Measurements from ENCODE around the gene IGFBP7.
A peak's percentile ranks its signal among the peaks of the same experiment; 100 is the strongest.

The IGFBP7 gene

DNA sequence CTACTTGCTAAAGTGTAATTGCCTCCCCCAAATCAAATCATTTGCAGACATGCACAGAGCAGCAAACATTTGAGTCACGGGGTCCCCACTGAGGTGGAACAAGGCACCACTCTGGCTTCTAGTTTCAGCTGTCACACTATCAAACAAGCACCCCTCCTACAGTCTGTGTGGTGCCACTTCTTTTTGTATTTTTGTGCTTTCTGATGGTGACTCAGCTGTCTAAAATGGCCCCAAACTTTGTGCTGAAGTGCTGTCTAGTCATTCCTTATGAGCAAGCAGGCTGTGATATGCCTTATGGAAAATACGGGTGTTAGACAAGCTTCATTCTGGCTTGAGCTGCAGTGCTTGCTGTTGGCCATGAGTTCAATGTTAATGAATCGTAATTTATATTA is 15.4 kb downstream of the IGFBP7 start:
- H3K4me1 ChIP-seq (ENCODE audit: control insufficient read depth, insufficient read depth, low read length) = peaks cover 60% of the 10 kb centered on the region
- no peaks in the 10 kb centered on the region for H3K27me3 ChIP-seq (replicated peaks; ENCODE audit: control insufficient read depth, insufficient read depth, low read length)
- no peak overlapping the region for H3K4me3 ChIP-seq (ENCODE audit: low read length)
- peak overlapping the region; percentile 17 for H3K9ac ChIP-seq (ENCODE audit: low read length)
- H3K9me3 ChIP-seq (ENCODE audit: control insufficient read depth, low read length) = no peaks in the 10 kb centered on the region
- peak; percentile 71 for DNase-seq (ENCODE audit: low read depth)
- peaks cover 6% of the 10 kb centered on the region for H3K36me3 ChIP-seq (ENCODE audit: control insufficient read depth, insufficient read depth, low read length, severe bottlenecking)

DNA sequence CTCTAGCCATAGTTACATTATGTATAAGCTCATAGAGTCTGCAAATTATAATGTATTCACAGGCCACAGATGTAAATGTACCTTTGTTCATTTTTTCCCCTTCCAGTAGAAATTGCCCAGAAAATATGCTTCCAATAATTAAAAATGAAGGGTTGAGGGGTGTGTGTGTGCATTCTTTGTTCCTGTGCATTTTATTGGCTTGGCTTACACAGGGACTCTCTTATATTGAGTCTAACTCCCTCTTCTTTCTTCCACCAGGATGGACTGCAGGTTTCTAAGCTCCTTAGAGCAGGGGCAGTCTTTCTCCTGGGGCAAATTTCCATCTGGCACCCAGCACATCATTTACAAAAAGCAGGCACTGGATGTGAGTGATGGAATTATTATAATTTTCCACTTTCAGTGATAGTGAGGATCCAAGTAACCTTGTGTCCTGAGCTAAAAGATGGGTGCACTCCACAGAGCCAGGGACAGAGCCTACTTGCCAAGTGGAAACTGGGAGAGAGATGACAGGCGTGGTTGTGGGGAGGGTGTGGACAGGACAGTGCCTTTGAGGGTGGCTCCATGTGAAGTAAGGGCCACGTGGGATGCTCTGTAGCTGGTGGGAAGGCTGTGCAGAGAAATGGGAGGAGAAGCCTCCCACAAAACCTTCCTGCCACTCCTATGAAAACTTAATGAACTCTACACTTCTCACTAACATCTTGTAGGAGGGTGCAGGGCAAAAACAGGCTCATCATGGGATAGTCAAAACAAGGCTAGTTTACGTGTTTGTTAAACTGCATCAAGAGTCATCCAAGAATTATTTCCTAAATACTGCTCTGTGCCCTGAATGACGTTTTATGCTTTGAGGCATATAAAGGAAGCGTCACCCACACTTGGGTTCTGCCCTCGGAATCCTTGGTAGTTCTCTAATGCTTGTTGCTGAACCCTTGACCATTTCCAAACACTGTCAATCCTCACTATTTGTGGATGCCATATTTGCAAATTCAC is 16.0 kb downstream of the IGFBP7 start:
- no peak for DNase-seq (ENCODE audit: low read depth)
- Histone ChIP-seq H3K27me3 (replicated peaks; ENCODE audit: control insufficient read depth, insufficient read depth, low read length) (no peaks in the 10 kb centered on the region), H3K9me3 (ENCODE audit: control insufficient read depth, low read length) (no peaks in the 10 kb centered on the region), H3K4me1 (ENCODE audit: control insufficient read depth, insufficient read depth, low read length) (peaks cover 54% of the 10 kb centered on the region), H3K36me3 (ENCODE audit: control insufficient read depth, insufficient read depth, low read length, severe bottlenecking) (peaks cover 7% of the 10 kb centered on the region), H3K9ac (ENCODE audit: low read length) (peak overlapping the region; percentile 17), H3K4me3 (ENCODE audit: low read length) (no peak overlapping the region)

DNA sequence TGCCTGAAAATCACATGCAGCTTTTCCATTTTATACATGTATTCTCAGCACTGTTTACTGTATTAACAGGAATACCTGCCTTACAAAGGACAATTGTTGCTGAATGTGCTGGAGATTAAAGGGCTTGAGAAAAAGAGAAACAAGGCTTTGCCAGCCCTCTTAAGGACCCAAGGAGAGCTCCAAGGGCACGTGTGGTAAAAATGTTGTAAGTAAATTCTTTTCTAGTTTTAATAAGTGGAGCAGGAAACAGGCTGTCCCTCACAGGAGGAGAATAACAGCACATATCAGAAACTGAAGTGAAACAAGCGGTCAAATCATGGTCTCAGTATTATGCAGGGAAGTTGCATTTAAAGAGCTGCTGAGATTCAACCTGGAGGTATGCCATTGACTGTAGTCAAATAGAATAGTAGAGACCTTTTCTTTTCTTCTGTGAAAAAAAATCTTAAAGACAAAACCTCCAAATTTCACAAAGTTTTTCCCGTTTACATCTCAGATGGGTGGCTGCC is 18.5 kb downstream of the IGFBP7 start:
- Histone ChIP-seq H3K9ac (ENCODE audit: low read length) (no peak overlapping the region), H3K36me3 (ENCODE audit: control insufficient read depth, insufficient read depth, low read length, severe bottlenecking) (peaks cover 7% of the 10 kb centered on the region), H3K4me3 (ENCODE audit: low read length) (no peak overlapping the region), H3K27me3 (replicated peaks; ENCODE audit: control insufficient read depth, insufficient read depth, low read length) (no peaks in the 10 kb centered on the region), H3K9me3 (ENCODE audit: control insufficient read depth, low read length) (no peaks in the 10 kb centered on the region), H3K4me1 (ENCODE audit: control insufficient read depth, insufficient read depth, low read length) (peaks cover 30% of the 10 kb centered on the region)
- DNase-seq (ENCODE audit: low read depth) = no peak

DNA sequence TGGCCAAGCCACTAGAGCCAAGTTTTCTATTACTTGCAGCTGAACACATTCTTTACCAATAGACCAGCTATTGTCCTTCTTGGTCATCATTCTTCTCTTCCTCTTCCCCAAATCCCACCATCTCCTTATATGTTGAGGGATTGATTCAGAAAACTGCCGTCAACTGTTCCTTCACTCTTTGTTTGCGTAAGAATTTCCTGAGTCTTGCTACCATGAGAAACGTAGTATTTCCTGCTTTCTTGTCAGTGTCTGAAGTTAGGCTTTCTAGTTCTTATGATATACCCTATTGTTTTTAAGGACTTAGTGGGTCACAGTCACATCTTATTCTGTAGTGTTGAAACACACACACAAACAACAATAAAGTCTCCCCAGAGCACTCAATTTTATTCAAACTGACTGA is 20.1 kb downstream of the IGFBP7 start:
- no peak overlapping the region for H3K4me3 ChIP-seq (ENCODE audit: low read length)
- H3K27me3 ChIP-seq (replicated peaks; ENCODE audit: control insufficient read depth, insufficient read depth, low read length) = no peaks in the 10 kb centered on the region
- H3K36me3 ChIP-seq (ENCODE audit: control insufficient read depth, insufficient read depth, low read length, severe bottlenecking) = peaks cover 7% of the 10 kb centered on the region
- no peaks in the 10 kb centered on the region for H3K9me3 ChIP-seq (ENCODE audit: control insufficient read depth, low read length)
- DNase-seq (ENCODE audit: low read depth) = no peak
- H3K4me1 ChIP-seq (ENCODE audit: control insufficient read depth, insufficient read depth, low read length) = peaks cover 16% of the 10 kb centered on the region
- H3K9ac ChIP-seq (ENCODE audit: low read length) = no peak overlapping the region

DNA sequence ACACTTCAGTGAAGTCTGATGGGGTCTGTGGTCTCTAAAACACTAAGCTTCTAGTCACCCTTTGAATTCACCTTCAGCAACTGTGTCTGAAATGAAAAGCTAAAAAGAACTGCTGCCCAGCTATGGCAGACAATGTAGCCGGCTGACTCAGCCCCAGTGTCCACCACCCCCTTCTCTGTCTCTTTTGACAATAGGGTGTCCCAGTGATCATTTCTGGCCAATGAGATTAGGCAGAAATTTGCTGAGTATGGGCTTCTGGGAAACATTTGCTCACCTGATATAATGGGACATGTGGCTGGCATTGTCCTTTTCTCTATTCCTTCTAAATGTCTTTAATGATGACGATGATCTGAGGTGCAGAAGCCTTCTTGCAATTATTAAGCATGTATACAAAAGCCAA is 20.6 kb downstream of the IGFBP7 start:
- H3K9ac ChIP-seq (ENCODE audit: low read length) = no peak overlapping the region
- H3K9me3 ChIP-seq (ENCODE audit: control insufficient read depth, low read length) = no peaks in the 10 kb centered on the region
- H3K27me3 ChIP-seq (replicated peaks; ENCODE audit: control insufficient read depth, insufficient read depth, low read length) = no peaks in the 10 kb centered on the region
- peaks cover 7% of the 10 kb centered on the region for H3K36me3 ChIP-seq (ENCODE audit: control insufficient read depth, insufficient read depth, low read length, severe bottlenecking)
- no peak for DNase-seq (ENCODE audit: low read depth)
- no peak overlapping the region for H3K4me3 ChIP-seq (ENCODE audit: low read length)
- peaks cover 10% of the 10 kb centered on the region for H3K4me1 ChIP-seq (ENCODE audit: control insufficient read depth, insufficient read depth, low read length)

DNA sequence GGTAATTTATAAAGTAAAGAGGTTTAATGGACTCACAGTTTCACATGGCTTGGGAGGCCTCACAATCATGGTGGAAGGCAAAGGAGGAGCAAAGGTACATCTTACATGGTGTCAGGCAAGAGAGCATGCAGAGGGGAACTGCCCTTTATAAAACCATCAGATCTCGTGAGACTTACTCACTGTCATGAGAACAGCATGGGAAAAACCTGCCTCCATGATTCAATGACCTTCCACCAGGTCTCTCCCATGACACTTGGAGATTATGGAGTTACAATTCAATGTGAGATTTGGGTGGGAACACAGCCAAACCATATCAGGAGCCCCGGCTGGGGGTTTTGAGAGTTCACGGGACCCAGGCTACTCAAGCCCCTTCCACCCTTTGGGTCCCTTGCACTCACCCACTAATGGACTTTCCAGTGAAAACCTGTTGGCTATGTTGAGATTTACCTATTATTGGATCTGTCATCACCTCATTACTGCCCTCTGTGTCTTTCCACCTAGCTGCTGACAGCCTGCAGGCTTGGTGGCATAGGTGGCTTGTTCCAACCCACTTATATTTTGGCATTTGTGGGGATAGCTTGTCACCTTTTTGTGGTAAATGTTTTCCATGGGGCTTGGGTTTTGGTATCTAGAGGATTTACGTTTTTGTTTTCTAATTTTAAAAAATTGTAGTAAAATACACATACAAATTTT is 24.0 kb downstream of the IGFBP7 start:
- no peak overlapping the region for H3K9ac ChIP-seq (ENCODE audit: low read length)
- peaks cover 27% of the 10 kb centered on the region for H3K4me1 ChIP-seq (ENCODE audit: control insufficient read depth, insufficient read depth, low read length)
- H3K36me3 ChIP-seq (ENCODE audit: control insufficient read depth, insufficient read depth, low read length, severe bottlenecking) = peaks cover 4% of the 10 kb centered on the region
- H3K4me3 ChIP-seq (ENCODE audit: low read length) = no peak overlapping the region
- no peaks in the 10 kb centered on the region for H3K9me3 ChIP-seq (ENCODE audit: control insufficient read depth, low read length)
- no peaks in the 10 kb centered on the region for H3K27me3 ChIP-seq (replicated peaks; ENCODE audit: control insufficient read depth, insufficient read depth, low read length)
- no peak for DNase-seq (ENCODE audit: low read depth)

DNA sequence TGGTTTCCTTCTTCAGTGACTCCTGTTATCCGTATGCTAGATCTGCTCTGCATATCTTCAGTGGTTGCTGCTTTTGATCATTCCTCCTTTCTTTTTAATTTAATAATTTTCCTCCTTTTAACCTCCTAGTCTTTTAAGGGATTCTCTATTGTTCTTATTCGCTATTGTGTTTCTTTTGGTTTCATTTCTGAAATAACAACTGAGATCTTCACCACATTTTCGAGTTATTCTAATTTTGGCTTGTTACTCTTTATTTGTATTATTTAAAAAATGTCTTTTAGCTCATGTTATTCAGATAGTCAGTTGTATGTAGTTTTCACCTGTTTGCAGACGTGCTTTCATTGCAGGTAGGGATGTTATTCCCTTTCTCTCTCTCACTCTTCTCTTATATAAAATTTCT is 24.9 kb downstream of the IGFBP7 start:
- no peak overlapping the region for H3K9ac ChIP-seq (ENCODE audit: low read length)
- peaks cover 35% of the 10 kb centered on the region for H3K4me1 ChIP-seq (ENCODE audit: control insufficient read depth, insufficient read depth, low read length)
- peaks cover 4% of the 10 kb centered on the region for H3K36me3 ChIP-seq (ENCODE audit: control insufficient read depth, insufficient read depth, low read length, severe bottlenecking)
- no peaks in the 10 kb centered on the region for H3K9me3 ChIP-seq (ENCODE audit: control insufficient read depth, low read length)
- H3K4me3 ChIP-seq (ENCODE audit: low read length) = no peak overlapping the region
- no peaks in the 10 kb centered on the region for H3K27me3 ChIP-seq (replicated peaks; ENCODE audit: control insufficient read depth, insufficient read depth, low read length)
- DNase-seq (ENCODE audit: low read depth) = no peak

DNA sequence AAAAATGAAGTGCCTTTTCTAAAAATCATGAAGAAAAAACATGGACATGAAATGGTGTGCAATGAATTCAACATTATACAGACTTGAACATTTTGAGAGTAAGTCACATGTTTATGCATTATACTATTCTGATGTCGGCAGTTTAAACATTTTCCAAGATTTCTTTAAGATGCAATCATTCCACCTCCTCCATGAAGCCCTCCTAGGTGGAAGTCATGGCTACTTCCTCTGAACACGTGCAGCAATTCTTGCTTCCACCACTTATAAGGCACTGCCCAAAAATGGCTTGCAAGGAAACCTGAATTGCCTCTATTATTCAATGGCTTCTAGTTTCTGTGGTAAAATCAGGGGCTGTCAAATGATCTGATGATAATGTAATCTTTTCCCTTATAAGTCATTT is 25.8 kb downstream of the IGFBP7 start:
- H3K9ac ChIP-seq (ENCODE audit: low read length) = no peak overlapping the region
- H3K4me3 ChIP-seq (ENCODE audit: low read length) = no peak overlapping the region
- DNase-seq (ENCODE audit: low read depth) = no peak
- H3K27me3 ChIP-seq (replicated peaks; ENCODE audit: control insufficient read depth, insufficient read depth, low read length) = no peaks in the 10 kb centered on the region
- no peaks in the 10 kb centered on the region for H3K9me3 ChIP-seq (ENCODE audit: control insufficient read depth, low read length)
- H3K36me3 ChIP-seq (ENCODE audit: control insufficient read depth, insufficient read depth, low read length, severe bottlenecking) = no peaks in the 10 kb centered on the region
- peaks cover 37% of the 10 kb centered on the region for H3K4me1 ChIP-seq (ENCODE audit: control insufficient read depth, insufficient read depth, low read length)

DNA sequence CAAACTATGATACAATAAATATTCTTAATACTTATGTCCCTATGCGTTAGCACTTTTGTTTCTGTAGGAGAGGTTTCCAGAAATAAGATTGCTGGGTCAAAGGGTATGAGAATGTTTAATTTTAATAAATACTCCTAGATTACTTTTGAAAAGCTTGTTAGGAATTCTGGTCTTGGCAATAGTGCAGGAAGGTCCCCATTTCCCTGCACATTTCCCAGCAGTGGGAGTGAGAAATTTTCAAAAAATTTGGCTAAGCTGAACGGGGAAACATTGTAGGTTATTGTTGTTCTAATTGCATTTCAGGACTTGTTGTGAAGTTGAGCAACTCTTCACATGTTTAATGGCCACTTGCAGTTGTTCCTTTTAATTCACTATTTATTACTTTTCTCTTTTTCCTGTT is 27.1 kb downstream of the IGFBP7 start:
- H3K9ac ChIP-seq (ENCODE audit: low read length) = peak overlapping the region; percentile 47
- H3K4me1 ChIP-seq (ENCODE audit: control insufficient read depth, insufficient read depth, low read length) = peaks cover 41% of the 10 kb centered on the region

DNA sequence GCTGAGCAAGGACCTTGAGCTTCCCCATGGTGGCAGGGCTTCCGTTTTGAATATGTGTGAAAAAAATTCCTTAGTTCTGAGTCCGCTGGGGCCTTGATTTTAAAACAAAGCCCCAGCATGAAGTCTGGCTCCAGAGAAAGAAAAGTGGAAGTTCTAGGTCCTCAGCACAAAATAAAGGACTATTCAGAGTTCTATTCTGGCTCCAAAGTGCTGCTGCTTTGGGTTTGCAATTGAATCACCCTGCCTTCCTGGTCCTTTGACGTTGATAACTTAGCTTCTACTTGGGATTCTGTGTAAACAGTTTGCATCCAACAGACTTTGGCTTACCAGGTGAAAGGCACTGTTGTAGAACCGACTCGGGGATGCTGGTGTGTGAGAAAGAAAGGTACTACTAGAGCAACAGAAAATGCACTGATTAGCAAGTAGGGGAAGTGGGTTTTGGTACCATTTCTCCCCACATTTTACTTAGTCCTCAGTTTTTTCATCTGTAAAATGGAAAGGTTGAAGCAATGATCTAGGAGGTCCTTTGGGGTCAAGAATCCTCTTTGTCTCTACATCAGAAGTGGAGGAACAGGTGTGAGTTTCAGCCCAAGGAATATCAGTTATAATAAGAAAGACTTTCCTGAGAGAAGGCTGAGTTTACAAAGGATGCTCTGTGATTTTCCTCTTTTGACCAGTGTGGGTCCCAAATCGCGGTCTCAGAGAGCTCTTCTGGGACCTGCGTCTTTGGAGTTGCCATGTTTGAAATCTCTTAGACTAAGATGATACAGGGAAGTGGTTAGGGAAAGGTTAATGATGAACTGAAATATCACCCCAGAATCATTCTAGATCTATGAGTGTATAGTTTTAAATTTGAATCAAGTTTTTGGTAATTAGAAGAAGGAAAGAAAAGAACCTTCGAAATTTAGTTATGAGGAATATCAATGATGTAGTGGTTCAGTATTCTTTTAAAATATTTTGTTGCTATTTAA is 28.2 kb downstream of the IGFBP7 start:
- no peak for DNase-seq (ENCODE audit: low read depth)
- peaks cover 41% of the 10 kb centered on the region for H3K4me1 ChIP-seq (ENCODE audit: control insufficient read depth, insufficient read depth, low read length)
- H3K4me3 ChIP-seq (ENCODE audit: low read length) = peak overlapping the region; percentile 6
- peak overlapping the region; percentile 46 for H3K9ac ChIP-seq (ENCODE audit: low read length)
- H3K27me3 ChIP-seq (replicated peaks; ENCODE audit: control insufficient read depth, insufficient read depth, low read length) = no peaks in the 10 kb centered on the region
- H3K9me3 ChIP-seq (ENCODE audit: control insufficient read depth, low read length) = no peaks in the 10 kb centered on the region
- no peaks in the 10 kb centered on the region for H3K36me3 ChIP-seq (ENCODE audit: control insufficient read depth, insufficient read depth, low read length, severe bottlenecking)

More for the DNA sequence above, 27.1 kb downstream of the IGFBP7 start:
- H3K36me3 ChIP-seq (ENCODE audit: control insufficient read depth, insufficient read depth, low read length, severe bottlenecking) = no peaks in the 10 kb centered on the region
- DNase-seq (ENCODE audit: low read depth) = peak; percentile 31
- peak overlapping the region; percentile 2 for H3K4me3 ChIP-seq (ENCODE audit: low read length)
- no peaks in the 10 kb centered on the region for H3K9me3 ChIP-seq (ENCODE audit: control insufficient read depth, low read length)
- no peaks in the 10 kb centered on the region for H3K27me3 ChIP-seq (replicated peaks; ENCODE audit: control insufficient read depth, insufficient read depth, low read length)
